H1 (cell line): Measurements from ENCODE around the gene MED12L. TPM values are rescaled to one million over a fixed set of nuclear protein-coding genes. Genes with fewer than 3 reads are reported as not detected.

Experiments
- CTCF ChIA-PET: fragments of 300-600 bp; sonication (Branson Sonifier 250); formaldehyde crosslinking; loops from one replicate; lab custom pipeline; 2021; ENCODE audit not compliant: partially characterized antibody; lab: Charles Lee
- POLR2A ChIA-PET: fragments of 300-600 bp; sonication (Branson Sonifier 250); formaldehyde crosslinking; loops from one replicate; lab custom pipeline; 2021; ENCODE audit warnings: inconsistent platforms; ENCODE audit not compliant: partially characterized antibody; lab: Charles Lee
- DNase-seq, 2 experiments: peaks; one replicate each; pipeline versions ENCODE4 v3.0.0 to v3.0.0-alpha.2; 2010 to 2022; ENCODE audit warnings: low spot score in 2 of 2, low read depth in 1 of 2, mixed read lengths in 1 of 2
- FAIRE-seq: peaks from 2 replicates; lab custom pipeline; 2011; peaks lifted over from hg19 to GRCh38; lab: Jason Lieb, UNC
- H2AFZ ChIP-seq: 2 replicates; pipeline ENCODE4 v1.8.1; 2012; ENCODE audit warnings: low read length, inconsistent platforms
- H2AK5ac ChIP-seq: 2 replicates; pipeline ENCODE4 v1.6.1; 2013; ENCODE audit warnings: low read depth, low read length
- H2BK120ac ChIP-seq: replicated peaks from 2 replicates; pipeline ENCODE3; 2013; ENCODE audit warnings: low read depth, low read length, inconsistent platforms
- H2BK12ac ChIP-seq: 2 replicates; pipeline ENCODE4 v1.6.1; 2013; ENCODE audit warnings: low read depth, low read length
- H2BK15ac ChIP-seq: 2 replicates; pipeline ENCODE4 v1.6.1; 2013; ENCODE audit warnings: low read length
- H2BK20ac ChIP-seq: 2 replicates; pipeline ENCODE4 v1.6.1; 2013; ENCODE audit warnings: low read length
- H2BK5ac ChIP-seq: 2 replicates; pipeline ENCODE4 v1.6.1; 2013; ENCODE audit warnings: low read depth, low read length
- H3K14ac ChIP-seq: 2 replicates; pipeline ENCODE4 v1.6.1; 2013; ENCODE audit warnings: inconsistent platforms; ENCODE audit not compliant: insufficient read length
- H3K18ac ChIP-seq: 2 replicates; pipeline ENCODE4 v1.6.1; 2013; ENCODE audit warnings: low read length; ENCODE audit errors: extremely low read depth
- H3K23ac ChIP-seq: 2 replicates; pipeline ENCODE4 v1.6.1; 2013; ENCODE audit warnings: inconsistent platforms; ENCODE audit not compliant: insufficient read length
- H3K23me2 ChIP-seq: 2 replicates; pipeline ENCODE4 v1.6.1; 2013; ENCODE audit warnings: low read depth, low read length
- H3K27ac ChIP-seq: 2 replicates; pipeline ENCODE4 v1.6.1; 2011; ENCODE audit warnings: low read depth, low read length, inconsistent platforms
- H3K27me3 ChIP-seq, 4 experiments: replicated peaks in 1 of 4; 1 replicate in 1 of 4; 2 replicates in 3 of 4; pipeline versions ENCODE4 v1.6.1 to v1.8.1; 2011 to 2013; ENCODE audit warnings: low read length in 3 of 4, mild to moderate bottlenecking in 3 of 4, inconsistent platforms in 2 of 4, mixed read lengths in 2 of 4, moderate library complexity in 1 of 4; ENCODE audit not compliant: control insufficient read depth in 3 of 4, insufficient read depth in 3 of 4; ENCODE audit errors: extremely low read depth in 1 of 4
- H3K36me3 ChIP-seq, 4 experiments: 2 replicates each; pipeline versions ENCODE4 v1.6.1 to v1.8.1; 2011 to 2013; ENCODE audit warnings: mild to moderate bottlenecking in 4 of 4, low read length in 3 of 4, moderate library complexity in 2 of 4, control low read depth in 1 of 4, inconsistent platforms in 1 of 4; ENCODE audit not compliant: insufficient read depth in 4 of 4, control insufficient read depth in 2 of 4
- H3K4ac ChIP-seq: replicated peaks from 2 replicates; pipeline ENCODE3; 2013; ENCODE audit warnings: low read length, low read depth, mixed read lengths, inconsistent platforms; ENCODE audit not compliant: insufficient read length
- H3K4me1 ChIP-seq, 4 experiments: replicated peaks in 1 of 4; 1 replicate in 1 of 4; 2 replicates in 3 of 4; pipeline versions ENCODE4 v1.6.1 to v1.8.1; 2011 to 2013; ENCODE audit warnings: low read length in 3 of 4, inconsistent platforms in 2 of 4, mixed read lengths in 1 of 4; ENCODE audit not compliant: insufficient read depth in 4 of 4, control insufficient read depth in 3 of 4
- H3K4me2 ChIP-seq, 2 experiments: 2 replicates each; pipeline versions ENCODE4 v1.6.1 to v1.8.1; 2011 to 2013; ENCODE audit warnings: low read depth in 2 of 2, low read length in 2 of 2, control low read depth in 1 of 2, inconsistent platforms in 1 of 2, mild to moderate bottlenecking in 1 of 2; ENCODE audit not compliant: insufficient read depth in 1 of 2
- H3K4me3 ChIP-seq, 4 experiments: fragments of 200-600, 300-600 bp in 1 of 4; sonication (generic), shearing (Covaris generic), sonication (Bioruptor Twin) in 1 of 4; 2 replicates each; pipeline versions ENCODE4 v1.5.1 to v1.8.1; 2011 to 2016; ENCODE audit warnings: low read length in 4 of 4, low read depth in 3 of 4, control low read depth in 2 of 4, inconsistent platforms in 2 of 4, mild to moderate bottlenecking in 2 of 4, mixed read lengths in 1 of 4, moderate library complexity in 1 of 4; ENCODE audit not compliant: insufficient read depth in 2 of 4; ENCODE audit errors: extremely low read depth in 1 of 4
- H3K56ac ChIP-seq: replicated peaks from 2 replicates; pipeline ENCODE3; 2013; ENCODE audit warnings: low read depth, mild to moderate bottlenecking, mixed read lengths, low read length, inconsistent platforms; ENCODE audit not compliant: insufficient read length
- H3K79me1 ChIP-seq: 2 replicates; pipeline ENCODE4 v1.6.1; 2013; ENCODE audit warnings: low read depth, low read length, control low read depth
- H3K79me2 ChIP-seq, 2 experiments: 2 replicates each; pipeline versions ENCODE4 v1.6.1 to v1.8.1; 2012 to 2013; ENCODE audit warnings: low read length in 2 of 2, mild to moderate bottlenecking in 2 of 2, inconsistent platforms in 1 of 2; ENCODE audit not compliant: insufficient read depth in 2 of 2, control insufficient read depth in 1 of 2
- H3K9ac ChIP-seq, 4 experiments: replicated peaks in 1 of 4; 1 replicate in 1 of 4; 2 replicates in 3 of 4; pipeline versions ENCODE4 v1.6.1 to v1.8.1; 2011 to 2013; ENCODE audit warnings: low read depth in 3 of 4, low read length in 3 of 4, control low read depth in 2 of 4, mild to moderate bottlenecking in 2 of 4, moderate library complexity in 2 of 4, inconsistent platforms in 1 of 4; ENCODE audit errors: extremely low read depth in 1 of 4
- H3K9me3 ChIP-seq, 2 experiments: 2 replicates each; pipeline versions ENCODE4 v1.6.1 to v1.8.1; 2012 to 2013; ENCODE audit warnings: mild to moderate bottlenecking in 2 of 2, moderate library complexity in 2 of 2, control low read depth in 1 of 2, inconsistent platforms in 1 of 2, low read depth in 1 of 2, low read length in 1 of 2, mixed read lengths in 1 of 2; ENCODE audit not compliant: insufficient read depth in 2 of 2
- H4K20me1 ChIP-seq, 2 experiments: replicated peaks in 1 of 2; 2 replicates each; pipeline versions ENCODE3 to v1.8.1; 2011 to 2013; ENCODE audit warnings: inconsistent platforms in 2 of 2, low read length in 2 of 2, mild to moderate bottlenecking in 1 of 2; ENCODE audit not compliant: insufficient read depth in 2 of 2, control insufficient read depth in 1 of 2
- H4K5ac ChIP-seq: 2 replicates; pipeline ENCODE4 v1.6.1; 2013; ENCODE audit warnings: low read length, low read depth, mixed read lengths, inconsistent platforms; ENCODE audit not compliant: insufficient read length
- H4K8ac ChIP-seq: 2 replicates; pipeline ENCODE4 v1.8.0; 2013; ENCODE audit warnings: mild to moderate bottlenecking, moderate library complexity, low read length, inconsistent platforms; ENCODE audit not compliant: insufficient read depth; ENCODE audit errors: extremely low read depth
- H4K91ac ChIP-seq: replicated peaks from 2 replicates; pipeline ENCODE3; 2013; ENCODE audit warnings: low read length, mixed read lengths, inconsistent platforms; ENCODE audit not compliant: insufficient read length
- EGR1 ChIP-seq: IDR thresholded peaks from 2 replicates; pipeline ENCODE4 v1.6.1; 2011; ENCODE audit warnings: low read depth, low read length, borderline replicate concordance
- POLR2AphosphoS5 ChIP-seq: IDR thresholded peaks from 2 replicates; pipeline ENCODE4 v1.6.1; 2011; ENCODE audit warnings: low read depth, low read length
- RBBP5 ChIP-seq: IDR thresholded peaks from 2 replicates; pipeline ENCODE4 v1.7.1; 2012; ENCODE audit warnings: low read depth, mild to moderate bottlenecking, inconsistent platforms, low read length, moderate library complexity, borderline replicate concordance
- SAP30 ChIP-seq: fragments of 300-600 bp; sonication (generic); IDR thresholded peaks from 2 replicates; pipeline ENCODE4 v1.7.1; 2012; ENCODE audit warnings: low read length, moderate library complexity, mild to moderate bottlenecking, inconsistent platforms; ENCODE audit not compliant: insufficient read depth, insufficient replicate concordance
- SIN3A ChIP-seq, 2 experiments: IDR thresholded peaks in 1 of 2; conservative IDR thresholded peaks in 1 of 2; 2 replicates each; pipeline ENCODE4 v1.6.1; 2011 to 2012; ENCODE audit warnings: low read length in 2 of 2, improper control_type of control experiment in 1 of 2, low read depth in 1 of 2, mild to moderate bottlenecking in 1 of 2
- SIX5 ChIP-seq: IDR thresholded peaks from 2 replicates; pipeline ENCODE4 v1.6.1; 2011; ENCODE audit warnings: mild to moderate bottlenecking, low read depth, low read length
- SP2 ChIP-seq: IDR thresholded peaks from 2 replicates; pipeline ENCODE4 v1.6.1; 2012; ENCODE audit warnings: mild to moderate bottlenecking, low read length, inconsistent platforms
- SP4 ChIP-seq: IDR thresholded peaks from 2 replicates; pipeline ENCODE4 v1.6.1; 2012; ENCODE audit warnings: low read length, inconsistent platforms
- SRF ChIP-seq: IDR thresholded peaks from 2 replicates; pipeline ENCODE4 v1.6.1; 2011; ENCODE audit warnings: mild to moderate bottlenecking, low read depth, low read length, moderate library complexity
- TAF1 ChIP-seq: IDR thresholded peaks from 2 replicates; pipeline ENCODE4 v1.6.1; 2011; ENCODE audit warnings: mild to moderate bottlenecking, low read depth, low read length
- TCF12 ChIP-seq: IDR thresholded peaks from 2 replicates; pipeline ENCODE4 v1.6.1; 2011; ENCODE audit warnings: low read depth, mild to moderate bottlenecking, low read length
- WGBS, 2 experiments: shearing (Covaris generic) in 1 of 2; methylation state at CpG; one replicate each; pipeline versions ENCODE4 v1.1.6 to v1.1.7; 2013 to 2015; ENCODE audit warnings: low lambda C conversion rate in 2 of 2, mixed read lengths in 2 of 2, inconsistent platforms in 1 of 2, low coverage in 1 of 2, missing lambda C conversion rate in 1 of 2; ENCODE audit not compliant: insufficient replicate concordance in 2 of 2, insufficient coverage in 1 of 2, insufficient read length in 1 of 2; ENCODE audit errors: extremely low coverage in 1 of 2, missing lambda C conversion rate in 1 of 2; 5-methylcytosine and 5-hydroxymethylcytosine counted together
- polyA plus RNA-seq, 7 experiments: library from polyadenylated mRNA; depleted of rRNA in 3 of 7; stranded (reverse) in 5 of 7; unstranded in 2 of 7; fragments of >200 nt in 5 of 7; fragments of 200-250 nt in 2 of 7; gene quantifications; 1 replicate in 5 of 7; 2 replicates in 1 of 7; 4 replicates in 1 of 7; pipeline versions ENCODE4 v1.2.1 to v1.2.3, GENCODE V29; 2011 to 2013; ENCODE audit warnings: missing spikeins in 2 of 7, mixed read lengths in 2 of 7
- total RNA-seq: library from RNA; stranded (reverse); fragmentation: NEBNext Ultra II Directional; extraction: Animal tissue kit (Norgen Biotek cat#: 25700); gene quantifications from 2 replicates; pipeline ENCODE4 v1.2.1, GENCODE V29; 2021
- TF ChIP-seq, protein P1 (sequence below), 3 experiments: IDR thresholded peaks; 1 replicate in 2 of 3; 2 replicates in 1 of 3; pipeline versions ENCODE4 v1.5.1 to v1.6.1; 2011; ENCODE audit warnings: low read length in 3 of 3, mild to moderate bottlenecking in 3 of 3, inconsistent platforms in 2 of 3, low read depth in 1 of 3, moderate library complexity in 1 of 3; ENCODE audit not compliant: insufficient read depth in 1 of 3; ENCODE audit errors: control extremely low read depth in 1 of 3

MED12L gene
- total and polyA plus RNA-seq, 2 of the 8 experiments (the other 6 are each of a cell fraction or from before 2014, with no cell fraction given), result 3.6 to 26.2 TPM

DNA sequence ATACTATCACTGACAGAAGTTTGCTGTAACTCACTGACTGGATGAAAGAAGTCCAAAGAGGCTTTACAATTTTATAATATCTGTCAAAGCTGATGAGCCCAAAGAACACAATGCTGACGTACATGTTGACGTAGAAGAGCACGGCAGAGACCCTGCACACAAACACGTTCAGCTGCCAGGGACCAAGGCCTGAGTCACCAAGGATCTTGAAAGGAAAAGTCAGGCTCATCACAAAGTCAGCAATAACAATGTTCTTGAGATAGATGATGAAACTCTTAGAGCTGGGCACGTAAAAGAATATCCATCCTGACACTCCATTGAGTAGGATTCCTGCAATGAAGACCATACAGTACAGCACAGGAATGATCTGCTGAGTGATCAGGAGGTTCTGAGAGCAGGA, 128.4 kb downstream of the MED12L start:
- no peak overlapping the region for H2BK15ac ChIP-seq
- POLR2A ChIA-PET, result no interaction called here
- no peak overlapping the region for H2BK20ac ChIP-seq
- H4K20me1 ChIP-seq, result no peaks in the 10 kb centered on the region
- H3K56ac ChIP-seq, result no peak overlapping the region
- H3K18ac ChIP-seq, result no peak overlapping the region
- FAIRE-seq, result no peak
- H3K9ac ChIP-seq, result no peak overlapping the region
- no peaks in the 10 kb centered on the region for H3K79me2 ChIP-seq
- H4K5ac ChIP-seq, result no peak overlapping the region
- H4K8ac ChIP-seq, result no peak overlapping the region
- H3K23me2 ChIP-seq, result no peaks in the 10 kb centered on the region
- no peak overlapping the region for H2BK120ac ChIP-seq
- H3K4me3 ChIP-seq, result no peak overlapping the region
- WGBS, 2 experiments, result 97% methylated on average over 5 of the region's 5 CpGs; no CpG with 5 or more reads in 1 of the 2 experiments
- no peak overlapping the region for H2BK12ac ChIP-seq
- H3K14ac ChIP-seq, result no peak overlapping the region
- H3K27me3 ChIP-seq, result no peaks in the 10 kb centered on the region
- no peak overlapping the region for H3K4me2 ChIP-seq
- H3K36me3 ChIP-seq, result no peaks in the 10 kb centered on the region
- H3K79me1 ChIP-seq, result no peaks in the 10 kb centered on the region; the same call in 1 of the 2 replicates
- CTCF ChIA-PET, result interaction anchor here (1.0 to 1.3 kb wide), 3 partner anchors 14 to 65 kb away, joined by 3 to 5 read pairs (median 4); partner anchors contain the start of gene P2RY14
- no peak overlapping the region for H2BK5ac ChIP-seq
- H3K23ac ChIP-seq, result no peak overlapping the region
- H3K9me3 ChIP-seq, result no peaks in the 10 kb centered on the region
- peaks cover 0 to 11% (median 5%) of the 10 kb centered on the region in 4 experiments; a peak in 4 of 7 replicates for H3K4me1 ChIP-seq
- no peak overlapping the region for H2AFZ ChIP-seq
- H2AK5ac ChIP-seq, result no peak overlapping the region
- H4K91ac ChIP-seq, result no peak overlapping the region
- no peak for DNase-seq
- H3K27ac ChIP-seq, result no peak overlapping the region
- H3K4ac ChIP-seq, result no peak overlapping the region
- TF ChIP-seq SIN3A (conservative IDR thresholded peaks at IDR 0.05 in 1 of 2, IDR thresholded peaks at IDR 0.05 in 1 of 2; ENCODE audit: low read depth in 1 of 2, low read length in 2 of 2) (no peak), RBBP5 (no peak), SAP30 (no peak), TAF1 (no peak), SP4 (no peak), SP2 (no peak), SIX5 (no peak), POLR2AphosphoS5 (no peak), EGR1 (no peak), SRF (no peak), TCF12 (no peak)
- TF ChIP-seq, protein P1, sequence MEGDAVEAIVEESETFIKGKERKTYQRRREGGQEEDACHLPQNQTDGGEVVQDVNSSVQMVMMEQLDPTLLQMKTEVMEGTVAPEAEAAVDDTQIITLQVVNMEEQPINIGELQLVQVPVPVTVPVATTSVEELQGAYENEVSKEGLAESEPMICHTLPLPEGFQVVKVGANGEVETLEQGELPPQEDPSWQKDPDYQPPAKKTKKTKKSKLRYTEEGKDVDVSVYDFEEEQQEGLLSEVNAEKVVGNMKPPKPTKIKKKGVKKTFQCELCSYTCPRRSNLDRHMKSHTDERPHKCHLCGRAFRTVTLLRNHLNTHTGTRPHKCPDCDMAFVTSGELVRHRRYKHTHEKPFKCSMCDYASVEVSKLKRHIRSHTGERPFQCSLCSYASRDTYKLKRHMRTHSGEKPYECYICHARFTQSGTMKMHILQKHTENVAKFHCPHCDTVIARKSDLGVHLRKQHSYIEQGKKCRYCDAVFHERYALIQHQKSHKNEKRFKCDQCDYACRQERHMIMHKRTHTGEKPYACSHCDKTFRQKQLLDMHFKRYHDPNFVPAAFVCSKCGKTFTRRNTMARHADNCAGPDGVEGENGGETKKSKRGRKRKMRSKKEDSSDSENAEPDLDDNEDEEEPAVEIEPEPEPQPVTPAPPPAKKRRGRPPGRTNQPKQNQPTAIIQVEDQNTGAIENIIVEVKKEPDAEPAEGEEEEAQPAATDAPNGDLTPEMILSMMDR (IDR thresholded peaks at IDR 0.05; ENCODE audit: control extremely low read depth in 1 of 3, insufficient read depth in 1 of 3, low read depth in 1 of 3, low read length in 3 of 3), result no peak
